Measurements from ENCODE around the gene LUZP1. TPM values are rescaled to one million over a fixed set of nuclear protein-coding genes. Genes with fewer than 3 reads are reported as not detected.

Gene LUZP1
- total RNA-seq, 4 donors from 2014 or later: 21.4 to 28.2 (median 25.0) TPM

DNA sequence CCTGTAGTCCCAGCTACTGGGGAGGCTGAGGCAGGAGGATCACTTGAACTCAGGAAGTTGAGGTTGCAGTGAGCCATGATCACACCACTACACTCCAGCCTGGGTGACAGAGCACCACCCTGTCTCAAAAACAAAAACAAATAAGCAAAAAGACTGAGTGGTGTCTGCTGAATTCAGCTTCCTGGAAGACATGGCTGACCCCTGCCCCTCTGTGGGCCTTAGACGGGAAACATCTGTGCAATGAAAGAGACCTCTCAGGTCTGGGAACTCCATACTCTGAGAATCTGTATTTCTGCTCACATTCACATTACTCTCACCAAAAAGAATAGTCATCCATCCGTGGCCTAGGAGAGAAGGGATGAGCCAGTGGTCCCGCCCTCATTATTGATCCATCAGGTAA lies 46.6 kb upstream of the LUZP1 start:
- Histone ChIP-seq H3K27ac (no peak overlapping the region), H3K27me3 (no peaks in the 10 kb centered on the region), H3K4me3 (replicated peaks in 1 of 3) (no peak overlapping the region), H3K36me3 (no peaks in the 10 kb centered on the region), H3K9me3 (no peaks in the 10 kb centered on the region), H3K4me1 (peaks cover 5 to 13% of the 10 kb centered on the region in 2 donors)
- WGBS, 2 donors: 81 to 83% methylated on average over 3 of the region's 3 CpGs
- no peak for TF ChIP-seq POLR2A (IDR thresholded peaks at IDR 0.05)
- TF ChIP-seq, protein P1, sequence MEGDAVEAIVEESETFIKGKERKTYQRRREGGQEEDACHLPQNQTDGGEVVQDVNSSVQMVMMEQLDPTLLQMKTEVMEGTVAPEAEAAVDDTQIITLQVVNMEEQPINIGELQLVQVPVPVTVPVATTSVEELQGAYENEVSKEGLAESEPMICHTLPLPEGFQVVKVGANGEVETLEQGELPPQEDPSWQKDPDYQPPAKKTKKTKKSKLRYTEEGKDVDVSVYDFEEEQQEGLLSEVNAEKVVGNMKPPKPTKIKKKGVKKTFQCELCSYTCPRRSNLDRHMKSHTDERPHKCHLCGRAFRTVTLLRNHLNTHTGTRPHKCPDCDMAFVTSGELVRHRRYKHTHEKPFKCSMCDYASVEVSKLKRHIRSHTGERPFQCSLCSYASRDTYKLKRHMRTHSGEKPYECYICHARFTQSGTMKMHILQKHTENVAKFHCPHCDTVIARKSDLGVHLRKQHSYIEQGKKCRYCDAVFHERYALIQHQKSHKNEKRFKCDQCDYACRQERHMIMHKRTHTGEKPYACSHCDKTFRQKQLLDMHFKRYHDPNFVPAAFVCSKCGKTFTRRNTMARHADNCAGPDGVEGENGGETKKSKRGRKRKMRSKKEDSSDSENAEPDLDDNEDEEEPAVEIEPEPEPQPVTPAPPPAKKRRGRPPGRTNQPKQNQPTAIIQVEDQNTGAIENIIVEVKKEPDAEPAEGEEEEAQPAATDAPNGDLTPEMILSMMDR (IDR thresholded peaks at IDR 0.05): no peak
- no peak for DNase-seq
- intact Hi-C loops (cut with DNase I): loop anchor here (5.0 kb wide), 1 partner anchor 62 kb away; no protein-coding TSS in a partner anchor

DNA sequence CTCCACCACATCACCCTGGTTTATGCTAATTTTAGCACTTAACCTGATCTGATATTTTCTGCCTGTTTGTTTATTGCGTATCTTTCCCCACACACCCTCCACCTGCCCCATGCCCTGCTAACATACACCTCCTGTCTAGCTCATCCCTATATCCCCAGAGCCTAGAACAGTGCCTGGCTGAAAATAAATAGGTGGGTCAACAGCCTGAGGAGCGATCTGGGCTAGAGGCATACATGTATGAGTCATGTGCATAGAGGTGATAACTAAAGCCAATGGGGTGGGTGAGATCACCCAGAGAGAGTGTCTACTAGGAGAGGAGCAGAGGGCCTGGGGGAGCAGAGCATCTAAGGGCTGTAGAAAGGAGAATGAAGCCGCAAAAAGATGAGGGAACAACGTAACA lies 46.0 kb upstream of the LUZP1 start:
- H3K9me3 ChIP-seq: no peaks in the 10 kb centered on the region
- no peaks in the 10 kb centered on the region for H3K36me3 ChIP-seq
- no peak overlapping the region for H3K4me3 ChIP-seq (replicated peaks in 1 of 3)
- 97% methylated on average over 4 of the region's 4 CpGs for WGBS, 2 donors
- DNase-seq: no peak
- no peaks in the 10 kb centered on the region for H3K27me3 ChIP-seq
- no peak overlapping the region for H3K27ac ChIP-seq
- peaks cover 5 to 13% of the 10 kb centered on the region in 2 donors for H3K4me1 ChIP-seq
- TF ChIP-seq POLR2A (IDR thresholded peaks at IDR 0.05): no peak
- TF ChIP-seq, protein P1 (IDR thresholded peaks at IDR 0.05): no peak
- intact Hi-C loops (cut with DNase I): loop anchor here (5.0 kb wide), 1 partner anchor 63 kb away; no protein-coding TSS in a partner anchor

DNA sequence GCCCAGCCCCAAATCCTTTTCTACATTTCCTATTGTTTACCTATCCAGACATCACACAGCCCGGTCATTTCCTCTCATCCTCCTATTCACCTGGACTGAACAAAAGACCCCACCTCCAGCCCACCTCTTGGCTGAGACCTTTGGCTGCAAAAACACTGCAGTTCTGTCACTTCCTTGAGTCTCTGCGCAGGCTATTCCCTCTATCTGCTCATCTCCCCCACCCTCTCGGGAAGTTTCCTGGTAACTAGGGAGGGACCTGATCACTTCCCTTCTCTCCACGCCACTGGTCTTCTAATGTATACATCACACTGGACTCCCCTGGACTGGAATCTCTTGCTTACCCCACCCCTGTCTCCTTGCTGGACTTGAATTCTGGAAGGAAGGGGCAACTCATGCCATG lies 43.3 kb upstream of the LUZP1 start:
- no peak for DNase-seq
- Histone ChIP-seq H3K27me3 (no peaks in the 10 kb centered on the region), H3K27ac (no peak overlapping the region), H3K9me3 (no peaks in the 10 kb centered on the region), H3K4me3 (replicated peaks in 1 of 3) (no peak overlapping the region), H3K36me3 (no peaks in the 10 kb centered on the region), H3K4me1 (peaks cover 0 to 6% of the 10 kb centered on the region in 2 donors)
- intact Hi-C loops (cut with DNase I): no loop called here
- TF ChIP-seq POLR2A (IDR thresholded peaks at IDR 0.05): no peak
- TF ChIP-seq, protein P1 (IDR thresholded peaks at IDR 0.05): no peak
- 56 to 76% methylated on average over 4 of the region's 4 CpGs for whole genome bisulfite sequencing, 2 donors

DNA sequence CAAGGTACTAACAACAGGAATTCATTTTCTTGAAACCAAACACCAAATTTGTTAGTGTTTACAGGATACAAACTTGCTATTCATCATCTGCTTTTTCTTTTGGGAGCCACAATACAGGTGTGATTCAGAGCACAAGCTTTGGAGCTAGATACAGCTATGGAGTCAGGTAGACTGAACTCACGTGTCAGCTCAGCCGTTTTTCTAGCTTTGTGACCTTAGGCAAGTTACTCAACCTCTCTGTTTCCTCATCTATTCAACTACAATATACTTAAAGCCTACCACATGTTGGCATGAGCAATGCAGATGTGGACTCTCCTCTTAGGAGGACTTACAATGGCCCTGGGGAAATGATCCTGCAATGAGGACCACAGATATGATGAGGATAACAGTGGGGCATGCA lies 42.3 kb upstream of the LUZP1 start:
- no peak overlapping the region for H3K4me3 ChIP-seq (replicated peaks in 1 of 3)
- no peaks in the 10 kb centered on the region for H3K36me3 ChIP-seq
- no peak for DNase-seq
- intact Hi-C loops (cut with DNase I): no loop called here
- H3K27ac ChIP-seq: no peak overlapping the region
- no peak for TF ChIP-seq POLR2A (IDR thresholded peaks at IDR 0.05)
- TF ChIP-seq, protein P1 (IDR thresholded peaks at IDR 0.05): no peak
- 69 to 78% methylated on average over 2 of the region's 2 CpGs for WGBS, 2 donors
- H3K4me1 ChIP-seq: no peaks in the 10 kb centered on the region
- no peaks in the 10 kb centered on the region for H3K27me3 ChIP-seq
- H3K9me3 ChIP-seq: no peaks in the 10 kb centered on the region

DNA sequence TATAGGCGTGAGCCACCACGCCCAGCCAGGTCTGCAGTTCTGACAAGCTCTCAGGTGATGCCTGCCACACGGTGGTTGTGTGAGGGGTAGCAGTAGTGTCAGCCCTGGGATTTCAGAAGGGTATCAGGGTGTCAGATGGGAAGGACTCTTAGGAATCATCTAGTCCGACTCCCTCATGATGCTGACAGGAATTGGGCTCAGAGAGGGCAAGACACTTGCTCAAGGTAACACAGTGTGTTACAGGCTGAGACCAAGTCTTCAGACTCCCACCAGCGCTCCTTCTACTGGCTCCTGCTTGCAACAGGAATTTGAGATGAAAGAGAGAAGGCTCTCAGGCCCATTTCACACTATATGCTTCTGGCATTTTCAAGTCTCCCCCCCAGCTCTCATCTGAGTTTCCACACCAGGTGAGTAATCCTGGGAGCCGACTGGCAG lies 41.7 kb upstream of the LUZP1 start:
- Histone ChIP-seq H3K36me3 (no peaks in the 10 kb centered on the region), H3K27ac (no peak overlapping the region), H3K4me3 (replicated peaks in 1 of 3) (no peak overlapping the region), H3K27me3 (no peaks in the 10 kb centered on the region), H3K9me3 (no peaks in the 10 kb centered on the region), H3K4me1 (no peaks in the 10 kb centered on the region)
- WGBS, 2 donors: 41 to 46% methylated on average over 6 of the region's 6 CpGs
- TF ChIP-seq, protein P1 (IDR thresholded peaks at IDR 0.05): no peak
- no peak for TF ChIP-seq POLR2A (IDR thresholded peaks at IDR 0.05)
- intact Hi-C loops (cut with DNase I): no loop called here
- no peak for DNase-seq
